Vagina (tissue), 2 donors: ENCODE data around the gene CYP1A2.

Experiments
- POLR2AphosphoS5 ChIP-seq, 2 donors: sonication (generic); formaldehyde crosslinking; IDR thresholded peaks; one replicate each; pipeline ENCODE4 v1.9.0; 2017; ENCODE audit warnings: antibody characterized with exemption in 2 of 2, mild to moderate bottlenecking in 2 of 2, low read depth in 1 of 2; ENCODE audit not compliant: insufficient read depth in 1 of 2
- TF ChIP-seq, protein P1 (sequence below), 3 experiments: fragments of 450-650 bp in 2 of 3; fragments of 200-600 bp in 1 of 3; sonication (generic) in 1 of 3; IDR thresholded peaks; one replicate each; pipeline ENCODE4 v1.5.1; 2017 to 2019; ENCODE audit warnings: antibody characterized with exemption in 3 of 3, mild to moderate bottlenecking in 2 of 3, moderate library complexity in 2 of 3

DNA sequence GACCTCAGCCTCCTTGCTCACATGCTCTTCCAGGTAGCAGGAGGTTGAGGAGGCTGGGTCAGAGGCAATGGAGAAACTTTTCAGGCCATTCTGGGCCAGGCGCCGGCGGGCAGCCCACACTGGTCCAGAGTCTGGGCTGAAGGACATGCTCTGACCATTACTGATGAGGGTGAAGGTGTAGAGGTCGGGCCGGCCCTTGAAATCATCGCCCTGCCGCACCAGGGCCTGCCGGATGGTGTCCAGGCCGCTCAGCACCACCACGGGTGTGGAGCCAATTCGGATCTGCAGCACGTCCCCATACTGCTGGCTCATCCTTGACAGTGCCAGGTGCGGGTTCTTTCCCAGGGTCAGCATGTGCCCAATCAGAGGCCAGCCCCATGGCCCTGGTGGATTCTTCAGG lies 26.1 kb upstream of the CYP1A2 start:
- TF ChIP-seq, protein P1, sequence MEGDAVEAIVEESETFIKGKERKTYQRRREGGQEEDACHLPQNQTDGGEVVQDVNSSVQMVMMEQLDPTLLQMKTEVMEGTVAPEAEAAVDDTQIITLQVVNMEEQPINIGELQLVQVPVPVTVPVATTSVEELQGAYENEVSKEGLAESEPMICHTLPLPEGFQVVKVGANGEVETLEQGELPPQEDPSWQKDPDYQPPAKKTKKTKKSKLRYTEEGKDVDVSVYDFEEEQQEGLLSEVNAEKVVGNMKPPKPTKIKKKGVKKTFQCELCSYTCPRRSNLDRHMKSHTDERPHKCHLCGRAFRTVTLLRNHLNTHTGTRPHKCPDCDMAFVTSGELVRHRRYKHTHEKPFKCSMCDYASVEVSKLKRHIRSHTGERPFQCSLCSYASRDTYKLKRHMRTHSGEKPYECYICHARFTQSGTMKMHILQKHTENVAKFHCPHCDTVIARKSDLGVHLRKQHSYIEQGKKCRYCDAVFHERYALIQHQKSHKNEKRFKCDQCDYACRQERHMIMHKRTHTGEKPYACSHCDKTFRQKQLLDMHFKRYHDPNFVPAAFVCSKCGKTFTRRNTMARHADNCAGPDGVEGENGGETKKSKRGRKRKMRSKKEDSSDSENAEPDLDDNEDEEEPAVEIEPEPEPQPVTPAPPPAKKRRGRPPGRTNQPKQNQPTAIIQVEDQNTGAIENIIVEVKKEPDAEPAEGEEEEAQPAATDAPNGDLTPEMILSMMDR (IDR thresholded peaks at IDR 0.05), result no peak
- no peak for TF ChIP-seq POLR2AphosphoS5 (IDR thresholded peaks at IDR 0.05; ENCODE audit: insufficient read depth in 1 of 2, low read depth in 1 of 2)
